GM19240 (cell line): Measurements from ENCODE around the gene VN1R5.
"Not testable (repeated sequence)": the region's sequence is repeated elsewhere in the genome, so short reads cannot be mapped to it uniquely, and the experiment has no call there.

Source experiments
- DNase-seq: peaks from one replicate; pipeline ENCODE4 v3.0.0; 2011; ENCODE audit warnings: low spot score; ENCODE audit not compliant: insufficient read length

Gene VN1R5

GRCh38 chr1:247255772-247256171 lies at the start of gene VN1R5:
TSS of gene VN1R5 (plus strand) at chr1:247256072.
- DNase-seq, result not testable (repeated sequence)

GRCh38 chr1:247209396-247209795 lies 46.5 kb upstream of the VN1R5 start:
- no peak for DNase-seq

- no peak for DNase-seq
These were observed 45.9 kb upstream of the VN1R5 start for GRCh38 chr1:247210062-247210375.

GRCh38 chr1:247210376-247211117 lies 45.3 kb upstream of the VN1R5 start:
- peak; percentile 78 for DNase-seq

- DNase-seq, result no peak
These were observed 44.5 kb upstream of the VN1R5 start for GRCh38 chr1:247211339-247211738.

GRCh38 chr1:247212012-247212411 lies 43.9 kb upstream of the VN1R5 start:
- peak; percentile 19 for DNase-seq

GRCh38 chr1:247212627-247213617 lies 43.0 kb upstream of the VN1R5 start:
- DNase-seq, result no peak

GRCh38 chr1:247216261-247216660 lies 39.6 kb upstream of the VN1R5 start:
- DNase-seq, result no peak

GRCh38 chr1:247218121-247218651 lies 37.7 kb upstream of the VN1R5 start:
- no peak for DNase-seq

- not testable (repeated sequence) for DNase-seq
These were observed 35.6 kb upstream of the VN1R5 start for GRCh38 chr1:247220280-247220679.

GRCh38 chr1:247222840-247223239 lies 33.0 kb upstream of the VN1R5 start:
- DNase-seq, result no peak

GRCh38 chr1:247224822-247225221 lies 31.1 kb upstream of the VN1R5 start:
- no peak for DNase-seq

- no peak for DNase-seq
These were observed 27.7 kb upstream of the VN1R5 start for GRCh38 chr1:247228133-247228532.

GRCh38 chr1:247241691-247242090 lies 14.2 kb upstream of the VN1R5 start:
- DNase-seq, result no peak

- DNase-seq, result no peak
These were observed 12.2 kb upstream of the VN1R5 start for GRCh38 chr1:247243524-247244137.

GRCh38 chr1:247246325-247247115 lies 9.4 kb upstream of the VN1R5 start:
- no peak for DNase-seq

- DNase-seq, result no peak
These were observed 8.3 kb upstream of the VN1R5 start for GRCh38 chr1:247247568-247247967.

GRCh38 chr1:247266053-247266452 lies 10.2 kb downstream of the VN1R5 start:
- DNase-seq, result no peak

- no peak for DNase-seq
These were observed 12.6 kb downstream of the VN1R5 start for GRCh38 chr1:247268390-247269045.

- DNase-seq, result no peak
These were observed 13.3 kb downstream of the VN1R5 start for GRCh38 chr1:247269133-247269532.
